ENCODE results near the gene RSPH6A. TPM values are rescaled to one million over a fixed set of nuclear protein-coding genes. Genes with fewer than 3 reads are reported as not detected.
A peak's percentile ranks its signal among the peaks of the same experiment; 100 is the strongest.

The RSPH6A gene
- total RNA-seq, 1 donor from 2014 or later: 0.48 TPM

- Mint-ChIP-seq H3K9me3 (ENCODE audit: low read depth) (no peaks in the 10 kb centered on the region), H3K4me1 (ENCODE audit: low read depth) (peaks cover 17% of the 10 kb centered on the region), H3K36me3 (ENCODE audit: insufficient read depth) (peaks cover 3% of the 10 kb centered on the region), H3K27me3 (peaks cover 3% of the 10 kb centered on the region), H3K27ac (peak overlapping the region; percentile 93), H3K4me3 (ENCODE audit: low read depth) (peak overlapping the region; percentile 79)
- TF ChIP-seq CTCF (IDR thresholded peaks at IDR 0.05; ENCODE audit: unreplicated experiment): no peak
- no peak for DNase-seq (ENCODE audit: low spot score, unreplicated experiment)
Observed at GRCh38 chr19:45766869-45767346, 48.2 kb downstream of the RSPH6A start.

- DNase-seq (ENCODE audit: low spot score, unreplicated experiment): no peak
- Mint-ChIP-seq H3K9me3 (ENCODE audit: low read depth) (no peaks in the 10 kb centered on the region), H3K4me3 (ENCODE audit: low read depth) (no peak overlapping the region), H3K27me3 (peaks cover 6% of the 10 kb centered on the region), H3K27ac (no peak overlapping the region), H3K4me1 (ENCODE audit: low read depth) (peaks cover 16% of the 10 kb centered on the region), H3K36me3 (ENCODE audit: insufficient read depth) (peaks cover 3% of the 10 kb centered on the region)
- TF ChIP-seq CTCF (IDR thresholded peaks at IDR 0.05; ENCODE audit: unreplicated experiment): no peak
Observed at GRCh38 chr19:45766296-45766868, 48.7 kb downstream of the RSPH6A start.

- Mint-ChIP-seq H3K4me3 (ENCODE audit: low read depth) (no peak overlapping the region), H3K27me3 (peaks cover 6% of the 10 kb centered on the region), H3K27ac (no peak overlapping the region), H3K9me3 (ENCODE audit: low read depth) (no peaks in the 10 kb centered on the region), H3K36me3 (ENCODE audit: insufficient read depth) (no peaks in the 10 kb centered on the region), H3K4me1 (ENCODE audit: low read depth) (peaks cover 12% of the 10 kb centered on the region)
- no peak for TF ChIP-seq CTCF (IDR thresholded peaks at IDR 0.05; ENCODE audit: unreplicated experiment)
- DNase-seq (ENCODE audit: low spot score, unreplicated experiment): no peak
Observed at GRCh38 chr19:45765702-45766295, 49.3 kb downstream of the RSPH6A start.

GRCh38 chr19:45764945-45765701, 50.0 kb downstream of the RSPH6A start:
- Mint-ChIP-seq H3K27me3 (peaks cover 6% of the 10 kb centered on the region), H3K4me1 (ENCODE audit: low read depth) (peaks cover 12% of the 10 kb centered on the region), H3K27ac (peak overlapping the region; percentile 87), H3K36me3 (ENCODE audit: insufficient read depth) (no peaks in the 10 kb centered on the region), H3K4me3 (ENCODE audit: low read depth) (peak overlapping the region; percentile 59), H3K9me3 (ENCODE audit: low read depth) (no peaks in the 10 kb centered on the region)
- no peak for DNase-seq (ENCODE audit: low spot score, unreplicated experiment)
- no peak for TF ChIP-seq CTCF (IDR thresholded peaks at IDR 0.05; ENCODE audit: unreplicated experiment)

- TF ChIP-seq CTCF (IDR thresholded peaks at IDR 0.05; ENCODE audit: unreplicated experiment): peak; percentile 26
- Mint-ChIP-seq H3K27ac (peak overlapping the region; percentile 87), H3K4me1 (ENCODE audit: low read depth) (peaks cover 12% of the 10 kb centered on the region), H3K36me3 (ENCODE audit: insufficient read depth) (no peaks in the 10 kb centered on the region), H3K4me3 (ENCODE audit: low read depth) (peak overlapping the region; percentile 59), H3K27me3 (peaks cover 6% of the 10 kb centered on the region), H3K9me3 (ENCODE audit: low read depth) (no peaks in the 10 kb centered on the region)
- DNase-seq (ENCODE audit: low spot score, unreplicated experiment): no peak
Observed at GRCh38 chr19:45764475-45764874, 50.6 kb downstream of the RSPH6A start.

Measured in progenitor cell of endocrine pancreas (in vitro differentiated cells).